Activated CD4-positive, CD25-positive, alpha-beta regulatory T cell treated with anti-CD3 and anti-CD28 coated beads, Interleukin-2, amount 50 U/mL, for 16 hours (primary cell): Measurements from ENCODE around the gene SEMA6A.
"Not testable (repeated sequence)": the region's sequence is repeated elsewhere in the genome, so short reads cannot be mapped to it uniquely, and the experiment has no call there.

Experiments
- DNase-seq: peaks from one replicate; pipeline ENCODE4 v3.0.0-alpha.2; 2020; ENCODE audit warnings: low read depth, low spot score

The SEMA6A gene

DNA sequence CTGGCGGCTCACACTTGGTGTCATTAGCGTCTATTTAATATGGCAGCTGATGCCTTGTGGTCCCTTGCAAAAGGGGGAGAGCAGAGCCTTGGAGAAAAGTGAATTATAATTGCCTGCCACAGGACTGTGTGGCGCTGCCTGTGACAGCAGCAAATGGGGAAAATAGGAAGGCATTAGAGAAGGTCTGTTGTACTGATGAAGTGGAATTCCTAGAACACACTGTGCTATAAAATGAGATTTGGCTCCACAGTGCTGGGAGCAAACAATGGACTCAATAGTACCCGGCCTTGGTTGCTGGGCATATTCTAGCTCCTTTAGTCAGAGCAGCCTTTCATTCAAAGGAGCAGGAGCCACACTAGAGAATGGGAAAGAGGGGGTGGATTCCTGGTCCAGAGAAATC is 21.3 kb downstream of the SEMA6A start:
- DNase-seq, result no peak

DNA sequence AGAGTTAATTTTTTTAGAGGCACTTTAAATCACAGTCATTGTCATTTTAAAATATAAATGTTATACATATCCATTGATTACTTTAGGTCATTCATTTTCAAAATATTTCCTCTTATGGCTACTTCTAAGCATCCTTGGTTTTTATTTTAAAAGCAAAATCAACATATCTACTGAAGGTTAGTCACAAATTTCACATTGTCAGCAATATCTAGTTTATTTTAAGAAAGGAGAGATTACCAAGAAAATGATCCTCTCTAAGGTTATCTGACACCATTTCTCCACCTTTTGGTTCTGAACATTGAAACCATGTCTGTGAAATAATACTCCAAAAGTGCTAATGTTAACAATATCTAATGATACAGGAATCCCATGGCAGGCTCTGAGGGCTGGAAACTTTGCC is 24.5 kb downstream of the SEMA6A start:
- DNase-seq, result no peak

DNA sequence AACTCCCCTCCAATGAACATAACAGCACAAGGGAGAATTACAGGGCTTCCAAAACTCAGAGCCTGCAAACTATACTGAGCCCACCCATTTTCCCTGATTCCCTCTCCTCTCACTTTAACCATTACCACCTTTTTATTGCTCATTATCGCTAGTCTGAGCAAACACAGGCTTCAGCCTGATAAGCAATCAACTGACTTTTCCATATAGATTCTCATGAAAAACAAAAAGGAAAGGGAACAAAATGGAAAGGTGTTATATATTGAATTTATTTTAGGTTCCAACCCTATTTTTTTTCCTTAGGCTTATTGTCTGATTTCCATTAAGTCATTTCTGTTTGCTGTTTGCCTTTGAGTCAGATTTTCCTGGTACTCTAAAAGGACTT is 27.9 kb downstream of the SEMA6A start:
- DNase-seq, result no peak

DNA sequence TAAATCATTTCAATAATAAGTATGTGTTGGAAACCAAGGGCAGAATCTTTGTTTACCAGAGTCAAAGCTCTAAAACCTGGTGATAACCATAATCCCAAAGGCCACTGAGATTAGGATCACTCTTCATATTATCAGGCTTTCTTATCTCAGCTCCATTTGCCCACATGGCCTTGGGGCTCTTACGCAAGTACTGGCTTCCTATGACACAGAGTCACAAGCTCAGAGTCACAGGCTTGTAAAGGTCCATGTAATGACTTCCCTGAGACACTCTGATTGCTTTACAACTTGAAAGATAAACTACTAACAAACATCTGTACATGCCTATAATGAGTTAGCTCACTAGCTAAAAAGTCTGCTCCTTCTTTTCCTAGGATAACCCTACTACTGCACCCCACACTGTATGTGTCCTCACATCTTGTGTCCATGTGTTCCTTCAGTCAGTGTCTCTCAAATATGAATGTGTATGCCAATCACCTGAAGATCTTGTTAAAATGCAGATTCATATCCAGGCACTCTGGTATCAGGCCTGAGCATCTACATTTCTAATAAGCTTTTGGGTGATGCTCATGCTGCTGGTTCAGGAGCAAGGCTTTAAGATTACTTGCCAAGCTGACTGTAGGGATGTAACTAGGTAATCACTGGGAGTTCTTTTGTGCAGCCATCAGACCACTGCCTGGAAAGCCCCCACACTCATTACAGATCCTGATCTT is 28.4 kb downstream of the SEMA6A start:
- no peak for DNase-seq

DNA sequence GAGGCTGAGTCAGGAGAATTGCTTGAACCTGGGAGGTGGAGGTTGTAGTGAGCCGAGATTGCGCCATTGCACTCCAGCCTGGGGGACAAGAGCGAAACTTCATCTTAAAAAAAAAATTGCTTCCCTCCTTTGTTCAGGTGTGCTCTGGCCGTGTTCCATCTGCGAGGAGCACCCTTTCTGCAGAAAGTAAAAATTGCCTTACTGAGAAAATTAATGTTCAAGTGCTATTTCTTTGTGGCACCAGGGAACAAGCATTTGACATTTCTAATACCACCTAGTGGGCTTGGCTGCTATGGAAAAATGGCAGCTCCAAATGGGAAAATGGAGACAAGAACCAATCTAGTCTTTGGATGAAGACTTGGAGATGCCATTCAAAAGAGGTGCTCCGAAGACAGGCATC is 29.2 kb downstream of the SEMA6A start:
- DNase-seq, result not testable (repeated sequence)

DNA sequence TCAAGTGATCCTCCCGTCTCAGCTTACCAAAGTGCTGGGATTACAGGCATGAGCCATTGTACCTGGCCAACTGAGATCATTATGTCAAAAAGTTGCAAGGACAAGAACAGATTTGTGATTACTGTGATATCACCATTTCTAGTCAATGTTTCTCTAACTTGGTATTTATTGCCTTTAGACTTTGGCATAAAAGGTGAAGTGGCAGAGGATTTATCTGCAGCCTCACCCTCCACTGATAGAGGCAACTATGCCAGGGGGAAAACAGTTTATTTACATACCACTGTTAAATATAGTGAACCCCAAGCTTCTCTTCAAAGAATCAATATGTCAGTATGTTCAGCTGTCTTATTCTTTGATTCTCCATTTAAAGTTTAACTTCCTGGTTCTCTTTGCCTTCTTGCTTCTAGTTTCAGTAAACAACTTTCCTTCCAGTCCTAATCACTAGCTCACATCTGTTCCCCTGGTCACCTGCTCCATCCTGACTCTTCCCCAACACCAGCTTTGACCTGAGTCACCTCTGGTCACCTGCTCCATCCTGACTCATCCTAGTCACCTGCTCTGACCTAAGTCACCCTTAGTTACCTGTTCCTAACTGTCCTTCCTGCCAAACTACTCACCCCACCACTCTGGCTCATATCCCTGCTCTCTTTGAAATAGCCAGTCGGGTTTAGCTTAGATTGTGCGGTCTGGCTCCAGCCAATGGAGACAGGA is 29.9 kb downstream of the SEMA6A start:
- DNase-seq, result no peak

DNA sequence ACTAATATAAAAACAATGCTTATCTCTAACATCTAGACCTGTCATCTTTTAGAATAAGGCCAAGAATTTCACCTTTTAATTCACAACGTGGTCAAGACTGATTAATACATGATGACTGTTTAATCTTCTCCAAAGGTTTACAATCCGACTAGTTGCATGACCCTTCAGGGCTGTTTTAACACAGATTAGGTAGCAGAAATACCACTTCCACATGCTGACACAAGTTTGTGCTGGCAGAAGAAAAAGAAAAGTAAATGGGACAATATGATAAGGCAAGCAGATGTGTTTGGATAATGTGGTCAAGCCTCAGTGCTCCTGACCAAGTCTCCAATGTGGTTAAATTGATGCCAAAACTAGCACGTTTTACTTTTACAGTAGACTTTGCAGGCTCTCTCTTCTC is 31.1 kb downstream of the SEMA6A start:
- DNase-seq, result no peak

DNA sequence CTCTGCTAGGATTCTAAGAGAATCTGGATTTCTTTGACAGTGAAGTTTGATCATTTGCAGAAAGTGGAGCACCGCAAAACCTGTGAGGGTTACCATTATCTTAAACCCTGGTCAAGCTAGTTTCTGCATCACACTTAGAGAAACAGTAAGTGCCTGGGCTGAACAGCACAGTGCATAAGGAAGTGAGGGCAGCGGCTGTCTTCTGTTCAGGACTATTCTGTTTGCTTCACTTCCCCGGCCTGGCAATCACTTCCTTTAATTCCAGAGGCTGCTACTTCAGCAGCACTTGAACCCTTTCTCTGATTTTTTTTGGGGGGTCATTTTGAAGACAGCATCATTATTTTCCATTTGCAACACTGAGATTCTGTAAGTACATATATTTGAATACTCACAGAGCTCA is 32.0 kb downstream of the SEMA6A start:
- no peak for DNase-seq

DNA sequence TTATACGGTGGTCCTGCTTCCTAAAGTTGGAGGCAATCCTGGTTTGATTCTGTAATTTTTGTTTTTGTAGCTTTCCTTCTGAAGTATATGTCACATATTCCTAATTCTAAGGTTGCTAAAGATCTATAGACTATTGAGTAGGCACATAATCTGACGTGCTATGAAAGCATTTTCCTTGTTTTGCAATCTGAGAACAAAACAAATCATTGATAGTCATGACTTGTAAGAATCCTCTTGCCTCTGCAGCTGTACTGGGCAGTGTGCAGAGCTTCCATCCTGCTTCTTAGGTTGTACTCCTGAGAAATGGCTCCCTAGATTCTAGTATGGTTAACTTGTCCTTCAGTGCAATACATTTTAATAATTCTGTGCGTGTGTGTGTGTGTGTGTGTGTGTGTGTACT is 35.4 kb downstream of the SEMA6A start:
- DNase-seq, result no peak

DNA sequence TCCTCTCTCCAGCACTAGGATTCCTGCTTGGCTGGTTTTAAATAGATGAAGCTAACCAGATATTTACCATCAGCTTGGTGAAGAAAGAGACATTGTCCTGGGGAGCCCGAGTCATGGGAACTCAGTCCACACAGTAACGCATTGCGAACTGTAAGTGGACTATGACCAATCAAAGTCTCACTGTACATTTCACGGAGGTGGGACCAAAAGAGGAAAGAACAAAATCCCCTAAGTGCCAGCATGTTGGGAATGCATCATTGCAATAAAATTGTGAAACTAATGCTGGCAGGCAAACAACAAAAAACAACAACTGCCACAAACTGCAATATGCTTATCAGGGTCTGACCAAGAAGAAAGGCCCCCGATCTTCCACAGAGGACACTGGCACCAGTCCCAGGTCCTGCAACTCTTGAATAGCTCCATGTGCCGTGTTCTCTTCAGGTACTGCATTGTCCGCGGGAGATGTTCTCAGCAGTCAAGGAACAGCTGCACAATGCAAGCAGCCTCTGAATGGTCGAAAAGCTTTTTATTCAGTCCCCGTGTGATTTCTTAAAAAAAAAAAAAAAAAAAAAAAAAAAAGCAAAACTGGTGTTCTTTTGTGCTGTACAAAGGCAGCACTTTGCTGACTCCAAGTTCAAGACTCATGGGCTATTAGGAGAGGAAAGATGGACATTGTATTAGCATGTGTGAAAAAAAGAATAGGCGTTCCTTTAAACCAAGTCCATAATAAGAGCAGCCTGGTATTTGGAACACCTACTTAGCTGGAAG is 38.1 kb downstream of the SEMA6A start:
- no peak for DNase-seq

DNA sequence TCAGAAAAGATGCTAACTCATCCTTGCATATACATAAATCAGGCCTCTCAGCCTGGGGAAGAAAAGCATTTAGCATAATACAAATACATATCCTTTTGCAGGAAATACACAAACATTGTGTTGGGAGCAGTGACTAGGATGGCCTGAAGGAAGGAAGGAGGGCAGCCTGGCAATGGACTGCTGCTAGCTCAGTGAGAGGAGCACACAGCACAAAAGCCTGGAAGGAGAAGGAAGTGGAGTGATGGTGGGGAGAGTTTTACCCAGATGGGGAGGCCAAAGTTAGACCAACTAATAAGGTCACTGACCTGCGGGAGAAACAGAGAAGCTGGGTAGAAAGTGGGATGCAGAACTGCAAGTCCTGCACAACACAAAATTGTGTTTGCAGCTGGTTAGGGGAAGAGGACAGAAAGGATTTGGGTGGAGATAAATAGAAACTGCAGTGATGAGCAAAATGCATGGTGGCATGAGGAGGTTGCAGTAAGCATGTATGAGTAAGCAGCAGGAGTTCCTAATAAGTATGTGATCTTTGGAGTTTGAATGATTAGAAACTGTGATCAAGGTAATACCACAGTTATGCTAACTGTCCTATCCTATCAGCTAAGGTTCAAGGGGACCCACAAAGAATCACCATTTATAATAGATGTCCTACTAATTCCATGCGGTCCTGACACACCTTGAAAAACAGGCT is 39.5 kb downstream of the SEMA6A start:
- no peak for DNase-seq

DNA sequence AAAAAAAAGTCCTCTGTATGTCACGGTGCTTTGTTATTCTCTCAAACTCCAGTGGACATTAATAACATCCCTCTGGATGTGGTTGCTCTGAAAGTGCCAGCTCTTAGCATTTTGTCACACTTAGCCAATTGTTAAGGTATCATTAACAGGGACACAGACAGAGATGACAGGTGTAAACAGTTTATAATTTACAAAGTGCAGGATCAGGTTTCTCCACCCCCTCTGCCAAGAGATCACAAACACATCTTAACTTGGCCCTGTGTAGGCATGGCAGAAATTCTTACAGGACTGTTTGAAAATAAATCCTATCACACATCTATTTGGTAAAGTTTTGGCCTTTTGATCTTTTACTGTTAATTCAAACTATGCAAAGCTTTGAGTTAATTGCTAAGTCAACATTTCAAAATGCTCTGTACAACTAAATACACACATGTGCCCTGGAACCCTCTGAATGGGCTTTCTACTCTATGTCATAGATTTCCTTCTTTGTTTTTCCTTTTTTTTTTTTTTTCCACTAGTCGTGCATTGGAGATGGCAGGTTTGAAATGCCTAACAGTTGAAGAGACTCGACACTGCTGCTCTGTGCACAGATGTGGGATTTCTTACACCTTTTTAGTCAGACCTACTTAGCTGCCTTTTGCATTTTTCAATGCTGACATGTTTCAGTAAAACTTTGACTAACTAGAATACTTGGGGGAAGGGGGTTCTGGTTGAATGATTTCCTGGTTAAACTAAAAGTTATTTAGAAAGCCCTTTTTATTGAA is 41.7 kb downstream of the SEMA6A start:
- no peak for DNase-seq

DNA sequence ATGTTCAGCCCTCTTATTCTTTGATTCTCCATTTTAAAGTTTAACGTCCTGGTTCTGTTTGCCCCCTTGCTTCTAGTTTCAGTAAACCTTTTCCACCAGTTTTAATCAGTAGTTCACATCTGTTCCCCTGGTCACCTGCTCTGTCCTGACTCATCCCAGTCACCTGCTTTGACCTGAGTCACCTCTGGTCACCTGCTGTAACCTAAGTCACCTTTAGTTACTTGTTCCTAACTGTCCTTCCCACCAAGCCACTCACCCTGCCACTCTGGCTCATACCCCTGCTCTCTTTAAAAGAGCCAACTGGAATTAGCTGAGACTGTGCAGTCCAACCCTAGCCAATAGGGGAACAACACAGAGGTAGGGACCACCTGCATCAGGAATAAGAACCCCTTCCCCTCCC is 43.0 kb downstream of the SEMA6A start:
- DNase-seq, result no peak

DNA sequence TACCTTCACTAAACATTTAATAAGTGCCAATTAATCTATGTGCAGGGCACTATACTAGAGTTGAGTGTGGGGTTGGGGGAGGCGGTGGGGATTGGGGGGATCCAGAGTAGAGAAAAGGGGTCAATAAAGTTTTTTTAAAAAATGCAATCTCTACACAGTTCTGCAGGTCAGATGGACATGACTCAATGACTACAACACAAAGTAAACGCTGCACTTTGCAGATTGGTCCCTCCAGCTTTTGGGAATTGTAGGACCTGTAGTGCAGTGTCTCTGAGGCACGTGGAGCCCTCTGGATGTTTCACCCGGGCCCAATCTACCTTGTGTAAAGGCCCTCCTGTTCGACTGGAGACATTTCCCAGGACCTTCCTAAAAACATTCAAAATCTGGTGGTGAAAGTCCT is 43.5 kb downstream of the SEMA6A start:
- no peak for DNase-seq

DNA sequence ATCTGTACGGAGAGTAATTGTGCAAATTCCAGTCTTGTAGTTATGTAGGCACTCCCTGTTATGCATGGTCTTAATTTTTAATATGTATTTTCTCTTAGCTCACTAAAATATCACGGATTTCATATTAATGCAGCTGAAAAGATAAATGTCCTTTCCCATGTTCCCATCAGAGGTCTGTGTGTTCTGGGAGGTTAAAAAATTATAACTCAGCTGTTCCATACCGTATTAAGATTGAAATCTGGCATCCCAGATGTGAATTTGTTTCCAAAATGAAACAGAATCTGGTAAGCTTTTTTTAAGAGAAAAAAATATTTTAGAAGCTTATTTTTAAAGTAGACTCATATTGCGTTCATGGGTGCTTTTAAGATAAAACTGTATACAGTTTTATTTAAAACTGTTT is 44.3 kb downstream of the SEMA6A start:
- DNase-seq, result no peak

DNA sequence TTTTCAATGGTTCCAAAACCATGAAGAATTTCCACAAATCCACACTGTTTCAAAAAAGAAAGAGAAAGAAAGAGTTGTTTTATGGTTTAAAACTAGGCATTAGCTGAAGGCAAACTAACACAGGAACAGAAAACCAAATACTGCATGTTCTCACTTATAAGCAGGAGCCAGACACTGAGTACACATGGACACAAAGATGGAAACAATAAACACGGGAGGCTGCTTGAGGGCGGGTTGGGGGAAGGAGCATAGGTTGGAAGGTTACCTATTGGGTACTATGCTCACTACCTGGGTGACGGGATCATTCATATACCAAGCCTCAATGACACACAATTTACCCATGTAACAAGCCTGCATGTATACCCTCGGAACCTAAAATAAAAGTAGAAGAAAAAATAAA is 45.0 kb downstream of the SEMA6A start:
- no peak for DNase-seq

DNA sequence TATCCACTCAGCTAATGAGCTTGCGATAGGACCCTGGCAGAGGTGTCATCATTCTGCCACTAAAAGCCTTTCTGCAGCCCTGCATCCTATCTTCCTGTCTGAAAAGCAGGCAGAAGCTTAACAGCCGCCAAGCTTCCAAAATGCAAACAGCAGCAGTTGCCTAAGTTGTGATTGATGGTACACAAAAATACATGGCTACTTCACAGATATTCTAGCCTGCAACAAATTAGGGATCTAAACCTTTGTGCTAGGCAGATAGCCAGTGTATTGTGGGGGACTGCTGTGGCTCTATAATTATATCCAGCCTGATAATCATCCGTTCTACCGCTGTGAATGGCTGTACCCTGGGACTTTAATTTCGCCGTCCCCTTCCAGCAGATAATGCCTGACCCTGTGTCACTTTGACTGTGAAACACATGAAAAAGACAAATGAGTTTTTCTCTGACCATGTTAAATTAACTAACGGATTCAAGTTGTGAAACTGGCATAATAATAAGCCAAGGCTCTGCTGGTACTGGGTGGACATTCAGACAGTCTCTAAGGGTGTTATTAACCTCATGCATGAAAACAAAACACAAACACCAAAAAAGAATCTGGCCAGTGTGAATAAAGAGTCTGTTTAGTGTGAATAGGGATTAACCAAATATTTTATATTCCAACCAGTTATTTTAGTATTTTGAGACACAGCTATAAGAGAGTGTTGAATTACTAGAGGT is 45.9 kb downstream of the SEMA6A start:
- no peak for DNase-seq

DNA sequence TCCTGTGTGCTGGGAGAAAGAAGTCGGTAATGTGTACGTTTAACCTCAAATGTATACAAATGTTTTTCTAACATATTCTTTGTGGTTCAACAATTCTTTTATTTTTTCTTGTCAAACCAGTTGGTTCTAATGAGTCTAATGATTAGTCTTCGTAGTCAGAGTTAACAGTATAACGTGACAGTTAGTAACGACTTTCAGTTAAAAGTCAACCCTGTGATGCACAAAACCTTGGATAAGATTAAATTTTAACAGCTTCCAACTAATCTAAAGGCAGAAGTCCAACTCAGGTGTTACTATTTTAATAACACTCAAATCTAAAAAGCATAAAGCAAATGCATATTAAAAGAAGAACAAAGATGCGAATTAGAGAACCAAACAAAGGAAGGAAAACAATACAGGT is 47.0 kb downstream of the SEMA6A start:
- DNase-seq, result no peak

DNA sequence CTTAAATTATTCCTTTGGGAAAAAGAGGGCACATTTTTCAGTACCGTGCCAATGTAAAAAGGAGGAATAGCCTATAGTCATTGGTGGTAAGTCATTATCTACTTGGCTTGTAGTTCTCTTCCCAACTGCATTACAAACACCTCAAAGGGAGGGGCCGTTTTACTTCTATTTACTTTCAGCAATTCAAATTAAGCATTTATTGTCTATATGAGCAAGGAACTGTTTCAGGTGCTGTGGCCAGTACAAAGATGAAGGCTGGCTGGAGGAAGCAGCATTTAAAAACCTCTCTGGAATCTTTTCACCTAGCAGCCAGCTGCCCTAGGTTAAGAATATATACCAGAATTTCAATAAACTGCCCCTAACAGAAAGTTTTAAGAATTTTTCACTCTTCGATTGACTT is 48.9 kb downstream of the SEMA6A start:
- DNase-seq, result no peak

DNA sequence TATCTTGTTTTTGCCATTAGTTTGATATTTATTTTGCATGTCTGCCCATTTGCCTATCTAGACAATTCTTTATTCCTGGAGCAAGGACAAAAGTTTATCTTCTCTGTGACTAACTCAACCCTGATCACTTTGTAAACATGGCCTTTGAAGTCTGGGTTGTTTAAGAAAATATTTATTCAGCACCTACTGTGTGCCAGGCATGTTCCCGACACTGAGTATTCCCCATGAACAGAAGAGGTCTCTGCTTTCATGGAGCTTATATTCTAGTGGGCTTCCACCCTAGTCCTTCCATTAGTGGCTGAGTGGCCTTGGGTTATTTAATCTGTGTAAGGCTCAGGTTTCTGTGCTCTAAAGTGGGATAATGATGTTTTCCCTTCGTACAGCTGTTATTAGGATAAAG is 49.7 kb downstream of the SEMA6A start:
- no peak for DNase-seq
